Measurements from ENCODE around the gene ATP10A. TPM values are rescaled to one million over a fixed set of nuclear protein-coding genes. Genes with fewer than 3 reads are reported as not detected.

The ATP10A gene
- total RNA-seq, 1 donor from 2014 or later = 71.9 TPM

GRCh38 chr15:25705433-25706115, 157.6 kb downstream of the ATP10A start:
- H3K36me3 Mint-ChIP-seq (ENCODE audit: unreplicated experiment) = peaks cover 37% of the 10 kb centered on the region
- peaks cover 3% of the 10 kb centered on the region for H3K4me1 Mint-ChIP-seq (ENCODE audit: unreplicated experiment)
- no peak overlapping the region for H3K27ac Mint-ChIP-seq (ENCODE audit: unreplicated experiment)
- no peaks in the 10 kb centered on the region for H3K9me3 Mint-ChIP-seq (ENCODE audit: unreplicated experiment)
- no peak overlapping the region for H3K4me3 Mint-ChIP-seq (ENCODE audit: unreplicated experiment)
- H3K27me3 Mint-ChIP-seq (ENCODE audit: unreplicated experiment) = no peaks in the 10 kb centered on the region
- no peak for TF ChIP-seq CTCF (IDR thresholded peaks at IDR 0.05)
- DNase-seq (ENCODE audit: extremely low spot score, unreplicated experiment) = no peak

GRCh38 chr15:25703726-25704125, 159.4 kb downstream of the ATP10A start:
- no peaks in the 10 kb centered on the region for H3K9me3 Mint-ChIP-seq (ENCODE audit: unreplicated experiment)
- no peak for TF ChIP-seq CTCF (IDR thresholded peaks at IDR 0.05)
- peaks cover 46% of the 10 kb centered on the region for H3K36me3 Mint-ChIP-seq (ENCODE audit: unreplicated experiment)
- H3K27ac Mint-ChIP-seq (ENCODE audit: unreplicated experiment) = no peak overlapping the region
- H3K4me1 Mint-ChIP-seq (ENCODE audit: unreplicated experiment) = no peaks in the 10 kb centered on the region
- H3K27me3 Mint-ChIP-seq (ENCODE audit: unreplicated experiment) = no peaks in the 10 kb centered on the region
- no peak overlapping the region for H3K4me3 Mint-ChIP-seq (ENCODE audit: unreplicated experiment)
- no peak for DNase-seq (ENCODE audit: extremely low spot score, unreplicated experiment)

GRCh38 chr15:25701721-25702465, 161.2 kb downstream of the ATP10A start:
- H3K9me3 Mint-ChIP-seq (ENCODE audit: unreplicated experiment) = no peaks in the 10 kb centered on the region
- H3K4me3 Mint-ChIP-seq (ENCODE audit: unreplicated experiment) = no peak overlapping the region
- no peak overlapping the region for H3K27ac Mint-ChIP-seq (ENCODE audit: unreplicated experiment)
- H3K27me3 Mint-ChIP-seq (ENCODE audit: unreplicated experiment) = no peaks in the 10 kb centered on the region
- peaks cover 9% of the 10 kb centered on the region for H3K4me1 Mint-ChIP-seq (ENCODE audit: unreplicated experiment)
- peaks cover 58% of the 10 kb centered on the region for H3K36me3 Mint-ChIP-seq (ENCODE audit: unreplicated experiment)
- no peak for TF ChIP-seq CTCF (IDR thresholded peaks at IDR 0.05)
- no peak for DNase-seq (ENCODE audit: extremely low spot score, unreplicated experiment)

GRCh38 chr15:25700916-25701315, 162.2 kb downstream of the ATP10A start:
- no peak for TF ChIP-seq CTCF (IDR thresholded peaks at IDR 0.05)
- Mint-ChIP-seq H3K9me3 (ENCODE audit: unreplicated experiment) (no peaks in the 10 kb centered on the region), H3K4me1 (ENCODE audit: unreplicated experiment) (peaks cover 12% of the 10 kb centered on the region), H3K36me3 (ENCODE audit: unreplicated experiment) (peaks cover 59% of the 10 kb centered on the region), H3K27me3 (ENCODE audit: unreplicated experiment) (no peaks in the 10 kb centered on the region), H3K27ac (ENCODE audit: unreplicated experiment) (no peak overlapping the region), H3K4me3 (ENCODE audit: unreplicated experiment) (no peak overlapping the region)
- DNase-seq (ENCODE audit: extremely low spot score, unreplicated experiment) = no peak

- H3K9me3 Mint-ChIP-seq (ENCODE audit: unreplicated experiment) = no peaks in the 10 kb centered on the region
- peaks cover 12% of the 10 kb centered on the region for H3K4me1 Mint-ChIP-seq (ENCODE audit: unreplicated experiment)
- H3K27ac Mint-ChIP-seq (ENCODE audit: unreplicated experiment) = no peak overlapping the region
- DNase-seq (ENCODE audit: extremely low spot score, unreplicated experiment) = no peak
- no peaks in the 10 kb centered on the region for H3K27me3 Mint-ChIP-seq (ENCODE audit: unreplicated experiment)
- H3K4me3 Mint-ChIP-seq (ENCODE audit: unreplicated experiment) = no peak overlapping the region
- H3K36me3 Mint-ChIP-seq (ENCODE audit: unreplicated experiment) = peaks cover 63% of the 10 kb centered on the region
- TF ChIP-seq CTCF (IDR thresholded peaks at IDR 0.05) = no peak
These were observed 165.5 kb downstream of the ATP10A start for GRCh38 chr15:25697586-25697985.

Data from osteocyte (in vitro differentiated cells).